Stimulated activated CD8-positive, alpha-beta memory T cell treated with anti-CD3 and anti-CD28 coated beads, Interleukin-2, amount 100 ng/mL, for 48 hours (primary cell): ENCODE measurements around the gene AMACR.
"Not testable (repeated sequence)": the region's sequence is repeated elsewhere in the genome, so short reads cannot be mapped to it uniquely, and the experiment has no call there.

Experiments used
- DNase-seq, 2 donors: peaks; one replicate each; pipeline ENCODE4 v3.0.0-alpha.2; 2020; ENCODE audit warnings: low read depth in 2 of 2

Gene AMACR

DNA sequence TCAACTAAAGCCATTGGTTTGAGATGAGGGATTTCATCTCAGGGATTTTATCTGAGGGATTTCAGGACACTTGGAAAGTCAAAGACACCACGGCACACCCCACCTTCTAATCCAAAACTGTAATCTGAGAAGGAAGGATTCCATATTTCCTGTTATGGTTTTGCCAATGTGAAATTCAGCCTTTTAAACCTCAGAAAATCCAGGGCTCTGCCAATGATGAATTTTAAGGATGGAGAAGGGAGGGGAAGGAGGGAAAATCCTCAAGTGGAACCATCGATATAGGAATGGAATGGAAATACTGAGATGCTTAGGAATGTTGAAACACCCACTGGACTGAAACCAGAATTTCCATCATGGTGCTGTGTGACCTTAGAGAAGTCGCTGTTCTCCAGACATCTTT is 29.9 kb upstream of the AMACR start:
- no peak for DNase-seq

DNA sequence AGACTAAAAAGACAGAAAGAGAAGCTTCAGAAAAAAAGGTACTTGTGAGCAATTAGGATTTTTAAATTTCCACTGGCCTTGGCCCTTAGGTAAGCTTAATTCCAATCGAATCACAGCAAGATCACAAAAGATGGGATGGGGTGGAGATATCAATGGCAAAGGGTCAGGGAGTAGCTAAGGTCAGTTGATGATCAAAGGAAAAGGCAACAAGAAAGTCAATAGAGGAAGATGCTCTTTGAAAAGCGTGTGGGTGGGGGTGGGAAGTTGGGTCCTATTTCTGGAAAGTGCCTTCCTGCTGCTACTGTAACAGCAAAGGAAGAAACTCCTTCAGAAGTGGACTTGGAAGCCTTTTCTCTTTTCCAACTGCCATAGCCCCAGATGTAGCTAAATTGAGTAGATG is 27.9 kb upstream of the AMACR start:
- DNase-seq = no peak

GRCh38 chr5:34034534-34035327 is 26.9 kb upstream of the AMACR start:
- no peak for DNase-seq

- no peak for DNase-seq
Observed at GRCh38 chr5:34031966-34032365, 24.1 kb upstream of the AMACR start.

DNA sequence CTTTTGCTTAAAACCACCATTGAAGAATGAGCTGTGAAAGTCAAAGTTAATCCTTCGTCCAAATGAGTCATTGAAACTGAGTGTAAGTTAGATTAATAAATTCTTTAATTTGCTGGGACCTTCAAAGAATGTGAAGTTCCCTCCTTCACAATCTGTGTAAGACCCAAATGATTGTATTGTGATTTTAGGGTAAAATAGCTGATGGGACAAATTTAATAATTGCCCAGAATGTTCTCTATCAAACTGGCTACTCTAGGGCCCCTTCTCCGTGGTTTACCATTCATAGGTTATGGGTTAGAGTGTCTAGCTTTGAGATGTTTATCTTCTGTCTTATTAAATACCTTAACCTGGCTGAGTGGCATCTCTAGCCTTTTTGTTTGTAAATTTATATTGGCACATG is 23.3 kb upstream of the AMACR start:
- no peak for DNase-seq

GRCh38 chr5:34030585-34030984 is 22.7 kb upstream of the AMACR start:
- DNase-seq = not testable (repeated sequence)

DNA sequence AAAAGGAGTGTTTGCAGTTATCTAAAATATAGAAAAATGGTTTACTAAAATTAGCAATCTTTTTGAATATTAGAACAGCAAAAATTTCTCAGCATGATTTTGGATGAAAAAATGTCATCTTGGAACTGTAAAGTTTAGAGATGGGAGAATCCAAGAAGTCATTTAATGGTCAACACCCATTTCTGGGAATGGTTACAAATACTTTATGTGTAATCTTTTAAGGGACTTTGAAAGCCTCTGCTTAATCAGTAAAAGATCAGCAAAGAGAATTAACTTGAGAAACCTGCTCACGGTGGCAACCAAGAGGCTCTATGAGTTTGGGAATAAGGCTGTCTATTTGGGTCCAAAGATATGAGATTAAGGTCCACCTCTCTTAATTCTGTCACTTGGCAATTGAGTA is 22.2 kb upstream of the AMACR start:
- no peak for DNase-seq

DNA sequence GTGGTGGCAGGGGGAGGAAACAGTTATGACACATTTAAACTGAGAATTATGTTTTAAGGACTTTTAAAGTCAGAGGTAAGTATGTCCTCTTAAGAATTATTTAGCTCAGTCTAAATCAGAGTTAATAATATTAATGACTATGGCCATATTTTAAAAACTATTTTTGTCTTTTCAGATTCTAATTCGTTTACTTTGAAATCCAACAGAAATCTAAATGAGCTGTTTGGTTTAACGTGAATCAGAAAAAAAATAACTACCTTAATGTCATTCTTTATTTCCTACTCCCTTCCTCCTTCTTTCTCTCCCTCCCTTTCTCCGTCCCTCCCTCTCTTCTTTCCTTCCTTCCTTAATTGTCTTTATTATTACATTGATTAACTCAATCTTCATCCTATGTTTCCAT is 20.5 kb upstream of the AMACR start:
- no peak for DNase-seq

DNA sequence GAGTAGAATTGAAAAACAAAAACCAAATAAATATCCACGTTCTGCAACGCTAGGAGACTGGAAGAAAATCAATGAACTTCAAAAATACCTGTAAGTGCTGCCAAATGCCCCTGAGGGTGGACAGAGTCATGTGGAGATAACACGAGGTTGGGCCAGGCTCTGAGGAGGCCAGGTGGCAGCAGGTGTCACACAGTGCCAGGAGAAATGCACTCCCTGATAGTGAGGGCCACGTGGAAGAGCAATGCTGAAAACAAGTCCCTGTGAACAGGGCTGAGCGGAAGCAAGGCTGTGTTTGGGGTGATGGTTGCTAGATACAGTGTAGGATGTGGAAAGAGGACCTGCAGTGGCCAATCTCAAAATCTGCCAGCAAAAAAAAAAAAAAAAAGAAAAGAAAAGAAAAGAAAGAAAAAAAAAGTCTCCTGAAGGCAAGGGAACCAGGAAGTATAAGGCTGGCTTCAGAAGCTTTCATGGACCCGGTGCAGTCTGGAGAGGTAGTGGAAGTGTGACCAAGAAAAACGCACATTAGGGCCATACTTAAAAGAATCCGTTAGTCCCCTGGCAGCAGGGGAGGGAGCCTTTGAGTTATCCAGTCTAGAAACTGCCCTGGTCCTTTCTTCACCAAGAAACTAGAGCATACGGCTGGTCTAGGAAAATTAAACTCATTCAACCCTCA is 18.4 kb upstream of the AMACR start:
- DNase-seq = no peak

- DNase-seq = peak; percentile 18 to 30
Observed at GRCh38 chr5:34022121-34022705, 14.4 kb upstream of the AMACR start.

GRCh38 chr5:34021334-34021733 is 13.5 kb upstream of the AMACR start:
- no peak for DNase-seq

GRCh38 chr5:34020726-34021125 is 12.9 kb upstream of the AMACR start:
- DNase-seq = no peak

DNA sequence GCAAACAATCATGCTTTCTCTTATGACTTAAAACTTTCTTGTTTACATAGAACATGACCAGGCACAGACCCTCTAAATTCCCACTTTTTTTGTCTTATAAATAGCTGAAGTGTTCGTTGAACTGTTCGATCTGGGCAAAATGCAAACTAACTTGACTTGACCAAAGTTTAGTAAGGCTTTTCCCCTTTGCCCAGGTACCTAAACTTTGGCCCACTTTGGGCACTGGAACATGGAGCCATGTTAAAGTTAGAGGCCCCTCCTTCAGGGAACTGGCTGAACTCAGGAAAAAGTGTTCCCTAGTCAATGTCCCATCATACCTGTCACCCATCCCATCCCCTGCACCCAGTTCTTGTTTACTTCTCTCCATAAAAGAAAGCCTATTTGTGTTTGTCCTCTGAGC is 9.4 kb upstream of the AMACR start:
- no peak for DNase-seq

- DNase-seq = no peak
Observed at GRCh38 chr5:34016750-34017149, 8.9 kb upstream of the AMACR start.

DNA sequence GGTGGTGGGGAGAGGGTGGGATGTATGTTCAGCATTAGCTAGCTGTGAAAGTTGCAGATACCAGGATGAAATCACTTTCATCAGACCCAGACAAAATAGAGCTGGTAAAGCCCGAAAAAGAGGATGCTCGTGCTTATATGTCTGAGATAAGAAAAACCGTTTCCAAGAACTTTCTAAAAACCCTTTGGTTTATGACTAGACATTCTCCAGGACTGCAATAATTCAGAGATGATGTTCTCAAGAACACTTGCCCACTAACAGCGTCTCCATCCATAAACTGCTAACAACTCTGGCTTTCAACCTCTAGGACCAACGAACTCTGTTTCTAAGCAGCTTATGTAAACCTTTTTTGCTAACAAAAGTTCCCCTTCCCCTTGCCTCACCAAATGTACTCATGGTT is 8.4 kb upstream of the AMACR start:
- no peak for DNase-seq

GRCh38 chr5:34015120-34015822 is 7.4 kb upstream of the AMACR start:
- no peak for DNase-seq

- no peak for DNase-seq
Observed at GRCh38 chr5:34014626-34015025, 6.8 kb upstream of the AMACR start.

DNA sequence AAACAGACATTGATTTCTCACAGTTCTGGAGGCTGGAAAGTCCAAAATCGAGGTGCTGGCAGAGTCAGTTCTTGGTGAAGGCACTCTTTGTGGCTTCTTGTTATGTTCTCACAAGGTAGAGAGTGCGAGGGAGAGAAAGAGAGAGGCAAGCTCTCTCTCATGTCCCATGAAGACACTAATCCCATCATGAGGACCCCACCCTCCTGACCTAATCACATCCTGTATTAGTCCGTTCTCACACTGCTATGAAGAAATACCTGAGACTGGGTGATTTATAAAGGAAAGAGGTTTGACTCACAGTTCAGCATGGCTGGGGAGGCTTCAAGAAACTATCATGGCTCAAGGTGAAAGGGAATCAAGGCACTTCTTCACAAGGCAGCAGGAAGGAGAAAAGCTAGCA is 5.7 kb upstream of the AMACR start:
- DNase-seq = no peak

GRCh38 chr5:34012791-34013190 is 4.9 kb upstream of the AMACR start:
- DNase-seq = no peak

DNA sequence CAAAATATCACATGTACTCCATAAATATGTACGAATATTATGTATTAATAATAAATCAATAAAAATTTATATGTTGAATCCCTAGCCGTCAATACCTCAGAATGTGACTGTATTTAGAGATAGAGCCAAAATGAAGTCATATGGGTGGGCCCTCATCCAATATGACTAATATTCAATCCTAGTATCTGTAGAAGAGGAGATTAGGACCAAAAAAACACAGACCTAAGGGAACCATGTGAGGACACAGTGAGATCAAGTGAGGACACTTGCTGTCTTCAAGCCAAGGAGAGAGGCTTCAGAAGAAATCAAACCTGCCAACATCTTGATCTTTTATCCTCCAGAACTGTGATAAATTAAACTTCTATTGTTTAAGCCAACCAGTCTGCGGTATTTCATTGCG is 3.7 kb upstream of the AMACR start:
- no peak for DNase-seq

DNA sequence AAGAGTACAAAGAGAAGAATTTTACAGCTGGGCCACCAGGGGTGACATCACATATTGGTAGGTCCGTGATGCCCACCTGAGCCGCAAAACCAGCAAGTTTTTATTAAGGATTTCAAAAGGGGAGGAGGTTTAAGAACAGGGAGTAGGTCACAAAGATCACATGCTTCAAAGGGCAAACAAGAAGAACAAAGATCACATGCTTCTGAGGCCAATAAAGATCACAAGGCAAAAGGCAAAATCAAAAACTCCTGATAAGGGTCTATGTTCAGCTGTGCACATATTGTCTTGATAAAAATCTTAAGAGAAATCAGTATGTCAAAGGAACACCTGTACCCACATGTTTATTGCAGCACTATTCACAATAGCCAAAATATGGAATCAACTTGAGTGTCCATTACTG is 2.3 kb upstream of the AMACR start:
- not testable (repeated sequence) for DNase-seq

DNA sequence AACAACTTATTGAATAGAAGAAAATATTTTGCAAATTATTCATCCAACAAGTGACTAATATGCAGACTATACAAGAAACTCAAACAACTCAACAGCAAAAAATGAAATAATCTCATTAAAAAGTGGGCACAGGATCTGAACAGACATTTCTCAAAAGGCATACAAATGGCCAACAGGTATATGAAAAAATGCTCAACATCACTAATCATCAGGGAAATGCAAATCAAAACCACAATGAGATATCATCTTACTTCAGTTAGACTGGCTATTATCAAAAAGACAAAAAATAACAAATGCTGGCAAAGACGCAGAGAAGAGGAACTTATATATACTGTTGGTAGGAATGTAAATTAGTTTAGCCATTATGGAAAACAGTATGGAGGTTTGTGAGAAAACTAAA is 1.8 kb upstream of the AMACR start:
- DNase-seq = no peak

DNA sequence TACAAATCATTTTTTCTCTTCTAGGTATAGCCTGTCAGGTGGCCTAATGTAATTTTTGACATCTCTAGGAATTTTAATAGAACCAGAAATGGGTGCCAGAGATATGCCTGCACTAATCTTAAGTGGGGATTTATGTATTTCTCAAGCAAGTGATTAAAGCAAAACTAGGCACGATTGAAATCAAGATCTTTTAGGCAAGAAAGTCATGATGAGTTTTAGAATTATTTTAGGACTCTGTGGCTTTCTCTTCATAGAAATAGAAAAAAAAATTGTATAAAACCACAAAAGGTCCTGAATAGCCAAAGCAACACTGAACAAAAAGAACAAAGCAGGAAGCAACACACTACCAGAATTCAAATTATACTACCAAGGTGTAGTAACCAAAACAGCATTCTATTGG is 952 bp upstream of the AMACR start:
- DNase-seq = no peak
